DMS53 treated with DMSO at 0.1 percent for 48 hours (cell line): ENCODE data around the gene TENM4.

ENCODE experiments used
- DNase-seq: peaks from one replicate; lab custom pipeline; 2025; ENCODE audit not compliant: unreplicated experiment; lab: John Stamatoyannopoulos, UW

Gene TENM4

DNA sequence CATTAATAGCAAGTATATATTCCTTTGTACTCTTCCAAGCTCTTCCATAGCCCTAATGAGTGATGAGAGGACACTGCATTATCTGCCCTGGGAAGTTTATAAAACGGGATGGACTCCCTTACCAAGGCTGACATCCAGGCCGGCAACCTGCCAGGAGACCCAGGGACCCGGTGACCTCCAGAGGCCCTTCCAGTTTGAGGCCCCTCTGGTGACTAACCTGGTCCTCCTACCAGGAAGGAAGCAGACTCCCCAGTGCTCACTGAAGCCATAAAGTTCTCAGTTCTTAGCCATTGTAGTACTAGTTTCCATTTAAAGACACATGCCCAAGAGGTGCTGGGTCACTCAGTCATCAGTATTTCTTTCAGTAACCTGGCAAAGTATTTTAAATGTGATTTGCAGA is 345.4 kb downstream of the TENM4 start:
- no peak for DNase-seq

DNA sequence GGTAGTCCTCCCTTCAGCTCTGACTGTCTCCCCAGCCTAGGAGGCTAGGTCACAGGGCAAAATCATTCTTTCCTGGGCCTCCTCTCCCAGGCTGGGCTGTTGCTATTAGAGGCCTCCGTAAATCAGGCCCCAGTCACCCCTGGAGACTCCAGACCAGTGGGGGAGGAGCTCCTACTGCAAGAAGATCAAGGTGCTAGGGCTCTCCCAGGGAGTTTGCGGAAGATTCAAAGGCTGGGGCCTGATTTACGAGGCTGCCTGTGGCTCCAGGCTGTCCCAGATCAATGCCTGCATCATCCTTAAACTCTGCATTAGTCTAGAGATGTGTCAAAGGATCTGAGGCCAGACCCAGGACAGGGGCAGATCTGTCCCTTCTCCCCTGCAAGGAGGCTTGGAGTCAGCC is 346.2 kb downstream of the TENM4 start:
- no peak for DNase-seq

DNA sequence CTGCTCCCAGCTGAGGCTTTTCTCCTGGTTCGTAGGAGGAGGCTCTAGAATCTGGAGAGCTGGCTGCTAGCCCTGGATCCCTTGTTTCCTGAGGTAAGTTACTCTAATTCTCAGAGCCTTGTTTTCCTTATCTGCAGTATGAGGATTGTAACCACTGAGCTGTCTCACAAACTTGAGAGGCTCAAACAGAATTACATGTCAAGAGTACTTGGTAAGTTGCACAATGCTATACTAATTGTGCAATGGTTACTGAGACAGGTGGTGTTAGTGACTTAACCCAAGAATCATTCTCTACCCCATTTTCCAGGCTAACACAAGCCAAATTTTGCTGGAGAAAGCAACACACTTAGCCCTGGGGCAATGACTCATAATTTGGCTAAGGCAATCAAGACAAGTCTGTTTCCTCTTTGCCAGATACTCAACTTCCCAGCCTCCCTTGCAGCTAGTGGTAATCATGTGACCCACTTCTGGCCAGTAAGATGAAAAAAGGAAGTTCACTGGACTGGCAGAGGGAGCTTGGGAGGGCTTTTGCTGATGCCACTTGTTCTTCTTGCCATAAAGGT is 348.0 kb downstream of the TENM4 start:
- no peak for DNase-seq

DNA sequence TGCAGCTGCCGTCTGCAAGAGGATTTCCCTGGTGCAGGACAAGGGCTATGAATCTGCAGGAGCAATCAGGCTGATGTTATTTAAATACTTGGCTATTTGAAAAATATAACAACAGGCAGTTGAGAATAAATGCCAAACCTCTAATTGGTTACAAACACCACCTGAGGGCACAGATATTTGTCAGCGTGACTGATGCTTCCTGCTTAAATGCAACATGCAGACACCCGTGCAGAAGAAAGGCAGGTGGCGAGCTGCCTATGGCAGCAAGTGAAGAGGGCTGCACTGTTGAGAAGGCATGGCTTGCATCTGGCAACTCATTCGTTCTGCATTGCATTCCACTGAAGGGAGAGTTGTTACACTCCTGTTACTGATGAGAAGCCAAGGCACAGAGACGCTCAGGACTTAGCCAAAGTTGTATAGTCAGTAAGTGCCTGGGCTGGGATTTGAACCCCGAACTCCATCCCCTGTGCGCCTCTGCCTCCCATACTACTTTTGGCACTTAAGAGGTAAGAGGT is 350.6 kb downstream of the TENM4 start:
- no peak for DNase-seq

DNA sequence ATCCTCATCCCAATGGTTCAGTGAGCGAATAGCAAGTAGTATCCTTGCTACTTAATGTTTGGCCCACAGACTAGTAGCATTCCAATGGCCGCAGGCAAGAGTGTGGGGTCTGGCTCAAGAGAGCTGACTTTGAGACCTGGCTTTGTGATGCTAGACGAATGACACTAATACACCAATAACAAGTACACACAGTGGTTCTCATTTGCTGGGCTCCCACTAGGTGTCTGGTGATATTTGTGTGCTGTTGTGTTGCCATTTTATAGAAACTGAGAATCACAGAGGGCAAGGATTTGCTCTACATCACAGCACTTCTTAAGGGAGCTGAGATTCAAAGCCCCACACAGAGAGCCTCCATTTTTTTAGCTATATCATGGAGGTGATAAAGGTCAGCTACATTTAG is 351.2 kb downstream of the TENM4 start:
- DNase-seq = no peak

DNA sequence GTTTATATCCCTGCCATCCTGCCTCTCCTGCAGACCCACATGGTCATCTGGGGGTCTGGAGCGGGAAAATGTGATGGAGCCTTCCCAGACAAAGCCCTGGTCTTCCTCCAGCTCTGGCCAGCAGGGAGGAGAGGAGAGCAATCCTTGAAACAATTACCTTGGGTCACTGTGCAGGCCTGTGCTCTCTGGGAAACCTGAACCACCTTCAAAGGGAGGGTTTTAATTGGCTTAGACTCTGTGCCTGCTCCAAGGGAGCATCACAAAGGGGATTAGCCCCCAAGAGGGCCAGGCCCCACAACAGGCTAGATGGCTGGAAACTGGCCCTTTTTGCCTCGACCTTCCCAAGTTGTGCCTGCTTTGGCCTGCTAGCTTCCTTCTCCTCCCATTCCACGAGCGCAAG is 351.9 kb downstream of the TENM4 start:
- no peak for DNase-seq

DNA sequence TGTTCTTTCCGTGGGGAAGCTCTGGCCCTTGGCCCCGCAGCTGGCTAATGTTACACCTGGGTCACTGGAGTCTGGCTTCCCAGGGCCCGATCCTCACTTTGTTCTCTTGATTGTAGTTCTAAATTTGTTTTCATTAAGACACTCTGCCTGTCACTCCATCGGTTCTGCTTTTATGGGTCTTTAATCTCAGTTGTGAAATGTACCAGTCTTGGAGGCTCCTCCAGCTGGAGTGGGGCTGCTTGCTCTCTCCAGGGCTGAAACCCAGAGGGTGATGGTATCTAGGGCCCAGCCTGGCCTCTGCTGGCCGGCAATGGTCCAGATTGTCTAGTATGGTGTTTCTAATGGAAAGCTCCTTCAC is 352.9 kb downstream of the TENM4 start:
- DNase-seq = no peak

DNA sequence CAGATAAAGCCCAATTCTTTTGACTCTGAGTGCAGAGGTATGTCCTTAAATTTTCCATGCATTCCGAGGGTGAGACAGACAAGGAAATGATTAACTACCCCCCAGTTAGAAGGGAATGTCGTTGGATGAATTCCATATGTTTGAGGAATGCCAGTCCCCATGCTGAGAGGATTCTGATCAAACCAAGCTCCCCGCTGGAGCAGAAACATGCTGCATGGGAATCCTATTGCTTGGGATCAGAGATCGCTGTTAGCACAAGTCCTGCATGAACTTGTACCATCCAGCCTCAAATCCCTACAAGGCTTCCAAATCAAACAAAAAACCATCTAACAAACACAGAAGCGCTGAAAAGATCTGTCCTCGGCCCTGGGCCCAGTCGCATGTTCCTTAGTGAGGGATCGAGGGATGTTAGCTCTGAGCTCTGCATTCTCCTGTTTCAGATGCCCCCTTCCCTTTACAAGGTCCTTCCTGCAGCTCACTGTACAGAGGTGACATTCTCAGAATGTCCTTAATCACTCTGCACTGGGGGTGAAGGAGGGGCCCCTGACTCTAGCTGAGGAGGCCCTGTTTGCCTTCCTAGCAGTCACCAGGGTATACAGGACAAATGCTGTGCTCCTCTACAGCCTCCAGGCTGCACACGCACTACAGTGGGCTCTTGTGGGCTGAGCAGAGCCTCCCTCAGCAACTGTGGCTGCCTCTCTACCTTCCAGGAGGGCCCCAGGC is 353.4 kb downstream of the TENM4 start:
- no peak for DNase-seq

DNA sequence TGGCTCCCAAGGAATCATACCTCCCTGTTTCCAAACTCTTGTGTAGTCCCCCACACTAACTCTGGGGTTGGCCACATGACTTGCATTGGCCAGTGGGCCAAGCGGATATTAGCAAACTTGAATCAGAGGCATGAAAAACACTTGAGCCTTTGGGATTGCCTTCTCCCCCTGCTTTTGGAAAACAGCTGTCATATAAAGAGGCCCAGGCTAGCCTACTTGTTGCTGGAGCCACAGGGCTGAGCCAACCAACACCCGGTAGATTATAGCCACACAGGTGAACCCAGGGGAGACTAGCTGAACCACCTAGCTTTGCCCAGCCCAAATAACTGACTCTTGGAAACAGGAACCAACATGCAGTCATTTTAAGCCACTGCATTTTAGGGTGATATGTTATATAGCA is 354.8 kb downstream of the TENM4 start:
- no peak for DNase-seq

DNA sequence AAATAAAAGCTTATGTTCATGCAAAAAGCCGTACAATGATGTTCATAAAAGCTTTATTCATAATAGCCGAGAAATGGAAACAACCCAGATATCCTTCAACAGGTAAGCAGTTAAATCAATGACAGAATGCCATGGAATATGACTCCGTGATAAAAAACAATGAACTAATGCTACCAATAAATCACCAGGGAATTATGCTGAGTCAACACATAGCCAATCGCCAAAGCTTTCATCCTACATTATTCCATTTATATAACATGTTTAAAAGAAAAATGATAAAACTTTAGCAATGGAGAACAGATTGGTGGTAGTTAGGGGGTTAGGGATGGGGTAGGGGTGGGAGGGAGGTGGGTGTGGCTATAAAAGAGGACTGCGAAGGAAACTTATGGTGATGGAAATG is 356.4 kb downstream of the TENM4 start:
- no peak for DNase-seq

DNA sequence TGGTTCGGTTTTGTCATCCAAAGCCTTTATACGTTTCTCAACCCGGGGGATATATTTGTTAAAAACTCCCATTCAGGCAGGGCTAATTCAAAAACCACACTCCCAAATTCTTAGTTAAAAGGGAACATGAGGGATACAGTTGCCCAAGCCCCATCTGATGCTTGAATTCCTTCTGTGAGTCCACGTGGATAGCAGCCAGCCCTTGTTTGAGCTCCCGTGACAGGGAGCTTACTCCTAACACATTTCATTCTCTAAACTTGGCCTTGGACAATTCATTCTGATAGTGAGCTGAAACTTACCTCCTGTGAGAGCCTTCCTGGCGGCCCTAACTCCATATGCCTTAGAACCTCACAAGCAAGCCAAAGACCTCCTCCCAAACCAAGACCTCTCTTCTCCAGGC is 357.5 kb downstream of the TENM4 start:
- no peak for DNase-seq

DNA sequence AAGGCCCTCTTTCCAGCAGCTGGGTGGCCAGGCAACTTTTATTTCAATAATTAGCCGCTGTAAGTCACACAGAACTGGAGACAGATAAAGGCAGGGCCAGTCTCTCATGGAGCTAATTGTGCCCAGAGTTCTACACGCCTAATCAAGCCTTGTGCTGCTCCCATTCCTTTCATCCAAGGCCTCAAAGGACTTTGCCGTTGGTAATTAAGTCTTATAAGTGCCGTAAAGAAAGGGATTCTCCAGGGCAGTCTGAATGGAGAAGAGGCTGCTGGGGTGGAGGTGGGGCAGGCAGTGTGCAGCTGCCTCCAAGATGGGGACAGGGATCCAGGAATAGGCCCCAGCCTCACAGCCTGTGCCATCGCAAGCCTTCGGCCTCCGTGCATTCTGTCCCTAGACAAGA is 357.9 kb downstream of the TENM4 start:
- DNase-seq = no peak

DNA sequence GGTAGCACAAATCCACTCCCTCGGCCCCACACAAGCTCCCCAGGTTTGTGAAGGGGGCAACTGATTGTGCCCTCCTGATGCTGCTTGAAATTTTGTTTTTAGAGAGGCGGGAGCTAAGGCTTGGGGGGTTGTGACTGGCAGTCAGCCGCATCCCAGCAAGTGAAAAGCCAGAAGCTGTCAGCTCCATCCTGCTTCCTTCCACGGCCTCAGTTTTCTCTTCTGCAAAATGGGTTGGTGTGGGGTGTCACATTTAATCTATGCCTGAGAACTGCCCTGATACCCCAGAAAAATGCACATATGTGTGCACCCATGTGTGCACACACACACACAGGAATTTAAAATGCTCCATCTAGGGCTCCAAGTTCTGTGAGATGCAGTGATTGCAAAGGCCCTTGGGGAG is 358.6 kb downstream of the TENM4 start:
- DNase-seq = no peak

DNA sequence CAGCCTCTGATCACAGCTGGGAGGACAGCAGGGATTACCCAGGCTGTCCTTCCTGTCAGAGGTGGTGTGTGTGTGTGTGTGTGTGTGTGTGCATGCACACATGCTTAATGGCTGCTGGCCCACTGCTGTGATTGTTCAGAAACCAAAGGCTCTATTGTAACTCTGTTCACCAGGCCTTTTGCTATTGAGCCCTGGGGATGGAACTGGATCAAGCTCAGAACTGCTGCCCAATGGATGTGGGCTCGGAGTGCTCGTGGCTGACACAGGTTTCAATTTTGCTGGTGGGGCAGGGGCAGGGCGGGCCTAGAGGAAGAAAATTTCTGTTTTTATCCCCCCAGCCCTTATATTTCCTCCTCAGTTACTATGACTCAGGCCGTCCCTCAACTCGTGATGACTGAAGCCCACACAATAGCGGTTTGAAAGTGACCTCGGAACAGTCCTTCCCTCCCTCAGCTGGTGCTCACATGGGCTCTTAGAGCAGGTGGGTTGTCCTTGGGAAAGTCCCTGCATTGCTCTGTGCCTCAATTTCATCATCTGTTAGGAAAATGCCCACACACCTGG is 359.3 kb downstream of the TENM4 start:
- no peak for DNase-seq

DNA sequence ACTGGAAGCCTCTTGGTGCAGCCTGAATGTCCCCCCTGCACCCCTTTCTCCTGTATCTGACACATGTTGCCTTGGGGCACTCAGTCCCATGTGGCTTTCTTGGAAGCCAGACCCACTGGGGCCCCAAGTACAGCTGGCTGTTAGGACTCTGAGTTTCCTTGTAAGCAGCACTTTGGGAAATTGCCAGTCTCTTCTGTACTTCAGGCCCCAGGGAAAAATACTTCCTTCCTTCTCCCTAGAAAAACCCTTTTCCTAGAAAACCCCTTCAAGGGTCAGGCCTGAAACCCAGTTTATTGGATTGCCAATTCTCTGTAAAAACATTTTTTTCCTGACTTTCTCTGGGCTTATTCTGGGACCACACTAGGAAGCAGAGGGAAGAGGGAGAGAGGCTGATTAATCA is 360.3 kb downstream of the TENM4 start:
- no peak for DNase-seq

DNA sequence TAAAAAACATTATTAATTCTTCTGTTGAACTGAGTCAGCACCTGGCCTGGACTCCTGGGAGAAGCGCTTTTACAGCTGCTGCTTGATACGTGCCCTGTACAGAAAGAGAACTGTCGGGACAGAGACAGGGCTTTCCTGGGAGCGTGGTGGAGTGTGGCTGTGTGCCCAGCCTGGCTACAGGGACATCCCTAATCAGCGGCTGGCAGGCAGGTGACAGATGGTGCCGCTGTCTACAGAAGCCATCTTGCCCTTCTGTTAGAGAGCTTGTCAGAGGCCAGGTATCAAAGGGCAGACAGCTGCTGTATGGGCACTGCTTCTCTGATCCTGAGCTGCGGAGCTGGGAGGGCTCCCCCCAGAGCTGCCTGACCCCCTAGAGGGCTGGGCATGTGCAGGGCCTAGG is 361.8 kb downstream of the TENM4 start:
- DNase-seq = no peak

DNA sequence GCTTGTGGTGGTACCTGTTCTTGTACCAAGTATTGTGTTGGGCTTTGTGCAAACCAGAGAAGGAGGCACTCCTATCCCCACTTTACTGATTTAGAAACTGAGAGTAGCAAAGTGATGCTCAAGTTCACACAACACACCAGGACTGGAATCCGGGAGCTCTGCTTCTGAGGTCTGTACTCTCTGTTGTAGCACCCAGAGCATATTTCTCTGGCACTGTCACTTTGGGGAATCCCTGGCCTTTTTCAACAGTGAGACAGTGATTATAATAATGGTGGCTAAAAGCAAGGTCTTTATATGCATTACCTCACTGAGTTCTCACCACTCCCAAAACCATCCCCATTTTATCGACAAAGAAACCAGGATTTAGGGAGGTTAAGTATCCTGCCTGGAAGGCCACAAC is 362.4 kb downstream of the TENM4 start:
- no peak for DNase-seq

DNA sequence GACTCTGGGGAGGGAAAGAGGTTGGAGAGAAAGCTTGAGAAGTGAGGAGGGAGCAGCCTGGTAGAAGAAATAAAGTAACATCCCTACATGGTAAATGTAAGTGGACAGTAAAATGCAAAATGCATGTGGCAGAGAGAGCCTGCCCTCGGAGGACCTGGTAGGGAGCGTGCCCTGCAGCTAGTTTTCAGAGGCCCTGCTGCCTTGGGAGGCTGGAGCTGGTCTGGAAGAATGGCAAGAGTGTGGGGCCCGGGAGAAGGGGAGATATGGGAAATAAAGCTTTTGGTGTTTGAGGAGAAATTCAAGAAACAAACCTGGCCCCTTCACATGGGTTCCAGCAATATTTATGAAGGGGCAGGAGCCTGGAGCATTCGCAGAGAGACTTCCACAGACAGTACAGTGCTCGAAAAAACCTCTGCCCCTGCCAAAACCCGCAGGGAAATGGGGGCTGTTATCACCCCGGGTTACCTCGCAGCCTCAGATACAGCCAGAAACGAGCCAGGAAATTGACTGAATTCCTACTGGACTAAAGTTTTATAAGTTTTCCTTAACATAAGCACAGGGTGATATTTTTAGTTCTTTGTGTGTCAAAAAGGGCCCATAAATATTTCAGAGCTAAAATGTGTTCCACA is 363.0 kb downstream of the TENM4 start:
- no peak for DNase-seq

DNA sequence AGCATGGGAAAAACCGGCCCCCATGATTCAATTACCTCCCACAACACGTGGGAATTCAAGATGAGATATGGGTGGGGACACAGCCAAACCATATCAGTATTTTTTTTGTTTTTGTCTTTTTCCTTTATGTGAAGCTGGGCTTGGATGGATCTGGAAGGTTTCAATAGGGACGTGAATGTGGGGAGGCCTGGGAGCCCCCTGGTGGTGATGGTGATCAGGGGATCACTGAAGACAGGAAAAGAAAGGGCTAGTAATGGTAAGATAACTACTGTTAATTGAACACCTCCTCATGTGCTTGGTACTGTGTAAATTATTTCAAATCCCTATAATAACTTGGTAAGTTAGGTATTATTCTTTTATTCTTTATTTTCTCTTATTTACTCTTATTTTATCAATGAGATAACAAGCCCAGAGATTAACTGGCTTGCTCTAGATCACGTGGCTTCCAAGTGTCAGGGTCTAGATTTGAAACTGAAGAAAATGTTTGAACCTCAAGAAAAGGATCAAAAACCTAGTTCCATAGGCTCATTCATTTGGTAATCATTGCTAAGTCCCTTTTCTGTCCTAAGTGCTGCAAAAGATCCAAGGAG is 364.2 kb downstream of the TENM4 start:
- peak; percentile 30 for DNase-seq

DNA sequence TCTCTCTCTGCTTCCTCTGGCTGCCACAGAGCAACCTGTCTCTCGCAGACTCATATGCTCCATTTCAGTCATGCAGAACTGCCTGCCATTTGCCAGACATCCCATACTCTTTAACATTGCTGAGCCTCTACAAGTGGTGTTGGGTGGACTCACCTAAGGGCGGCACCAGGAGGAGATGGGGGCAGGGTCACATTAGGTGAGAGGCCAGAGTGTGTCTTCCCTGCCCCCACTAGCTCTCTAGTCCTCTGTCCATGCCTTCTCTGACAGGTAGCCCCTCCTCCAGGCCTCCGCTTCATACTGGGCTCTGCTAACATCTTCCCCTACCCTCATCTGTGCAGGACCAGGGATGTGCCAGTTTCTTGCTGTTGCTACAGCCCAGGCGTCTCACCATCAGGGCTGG is 366.3 kb downstream of the TENM4 start:
- DNase-seq = no peak

DNA sequence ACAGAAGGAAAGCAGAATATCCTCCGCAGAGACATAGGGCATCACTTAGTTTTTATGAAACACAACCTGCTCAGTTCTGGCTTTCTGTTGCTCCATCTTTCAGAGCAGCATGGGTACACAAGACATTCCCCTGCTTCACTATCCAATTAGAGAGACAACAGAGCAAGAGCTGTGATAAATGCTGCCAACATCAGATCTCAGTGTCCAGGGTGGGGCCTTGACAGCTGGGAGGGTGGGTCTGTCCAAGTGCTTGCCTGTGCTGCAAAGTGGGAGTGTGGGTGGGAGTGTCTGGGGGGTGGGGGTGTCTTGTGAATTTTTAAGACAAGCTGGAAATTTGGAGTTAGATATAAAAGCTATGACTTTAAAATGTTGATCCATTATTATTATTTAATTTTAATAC is 369.6 kb downstream of the TENM4 start:
- DNase-seq = no peak

DNA sequence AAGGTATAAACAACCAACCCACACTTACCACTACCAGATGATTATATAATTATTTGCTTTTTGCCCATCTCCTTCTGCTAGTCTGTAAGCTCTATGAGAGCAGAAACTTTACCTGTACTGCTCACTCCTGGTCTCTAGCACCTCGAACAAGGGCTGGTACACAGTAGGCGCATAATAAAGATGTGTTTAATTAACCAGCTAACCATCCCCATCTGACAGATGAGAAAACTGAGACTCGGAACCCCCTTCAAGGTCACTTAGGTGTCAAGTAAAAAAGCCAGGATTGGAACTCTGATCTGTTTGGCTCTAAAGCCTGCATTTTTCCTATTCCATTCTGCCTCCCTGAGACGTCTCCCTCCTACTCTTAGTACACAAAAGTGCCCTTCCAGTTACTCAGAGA is 370.3 kb downstream of the TENM4 start:
- DNase-seq = no peak
